Activated CD8-positive, alpha-beta memory T cell treated with anti-CD3 and anti-CD28 coated beads for 24 hours (primary cell): ENCODE data around the gene TMEM130.

Source experiments
- DNase-seq: peaks from one replicate; pipeline ENCODE4 v3.0.0-alpha.2; 2020

The TMEM130 gene

GRCh38 chr7:98840722-98841121 lies 29.1 kb downstream of the TMEM130 start:
- DNase-seq = no peak

GRCh38 chr7:98840096-98840495 lies 29.7 kb downstream of the TMEM130 start:
- DNase-seq = no peak

GRCh38 chr7:98837630-98837972 lies 32.2 kb downstream of the TMEM130 start:
- DNase-seq = no peak

GRCh38 chr7:98836811-98837629 lies 32.8 kb downstream of the TMEM130 start:
- no peak for DNase-seq

- no peak for DNase-seq
Measured at GRCh38 chr7:98834949-98835348, 34.9 kb downstream of the TMEM130 start.

- no peak for DNase-seq
Measured at GRCh38 chr7:98833022-98833421, 36.8 kb downstream of the TMEM130 start.

- DNase-seq = peak; percentile 64
Measured at GRCh38 chr7:98831641-98832221, 38.1 kb downstream of the TMEM130 start.

GRCh38 chr7:98830972-98831548 lies 38.8 kb downstream of the TMEM130 start:
- DNase-seq = no peak

GRCh38 chr7:98828368-98828767 lies 41.4 kb downstream of the TMEM130 start:
- no peak for DNase-seq

- no peak for DNase-seq
Measured at GRCh38 chr7:98827258-98827657, 42.6 kb downstream of the TMEM130 start.

- DNase-seq = no peak
Measured at GRCh38 chr7:98826811-98827231, 43.0 kb downstream of the TMEM130 start.

- no peak for DNase-seq
Measured at GRCh38 chr7:98826387-98826786, 43.4 kb downstream of the TMEM130 start.

GRCh38 chr7:98823226-98823625 lies 46.6 kb downstream of the TMEM130 start:
- no peak for DNase-seq

- no peak for DNase-seq
Measured at GRCh38 chr7:98821348-98821747, 48.5 kb downstream of the TMEM130 start.

GRCh38 chr7:98816967-98817710 lies 52.7 kb downstream of the TMEM130 start:
- no peak for DNase-seq

- no peak for DNase-seq
Measured at GRCh38 chr7:98816241-98816640, 53.6 kb downstream of the TMEM130 start.

GRCh38 chr7:98815313-98815712 lies 54.5 kb downstream of the TMEM130 start:
- DNase-seq = no peak

- no peak for DNase-seq
Measured at GRCh38 chr7:98811299-98811698, 58.5 kb downstream of the TMEM130 start.

- no peak for DNase-seq
Measured at GRCh38 chr7:98810153-98810802, 59.5 kb downstream of the TMEM130 start.

GRCh38 chr7:98808751-98809460 lies 60.9 kb downstream of the TMEM130 start:
- no peak for DNase-seq

- no peak for DNase-seq
Measured at GRCh38 chr7:98807068-98808048, 62.5 kb downstream of the TMEM130 start.
